ENCODE results near the gene SPOCK2. TPM values are rescaled to one million over a fixed set of nuclear protein-coding genes. Genes with fewer than 3 reads are reported as not detected.

Gene SPOCK2
- total and polyA plus RNA-seq, 2 of the 13 experiments (the other 11 are each of a cell fraction or from before 2014, with no cell fraction given): 8.6 to 30.6 TPM

DNA sequence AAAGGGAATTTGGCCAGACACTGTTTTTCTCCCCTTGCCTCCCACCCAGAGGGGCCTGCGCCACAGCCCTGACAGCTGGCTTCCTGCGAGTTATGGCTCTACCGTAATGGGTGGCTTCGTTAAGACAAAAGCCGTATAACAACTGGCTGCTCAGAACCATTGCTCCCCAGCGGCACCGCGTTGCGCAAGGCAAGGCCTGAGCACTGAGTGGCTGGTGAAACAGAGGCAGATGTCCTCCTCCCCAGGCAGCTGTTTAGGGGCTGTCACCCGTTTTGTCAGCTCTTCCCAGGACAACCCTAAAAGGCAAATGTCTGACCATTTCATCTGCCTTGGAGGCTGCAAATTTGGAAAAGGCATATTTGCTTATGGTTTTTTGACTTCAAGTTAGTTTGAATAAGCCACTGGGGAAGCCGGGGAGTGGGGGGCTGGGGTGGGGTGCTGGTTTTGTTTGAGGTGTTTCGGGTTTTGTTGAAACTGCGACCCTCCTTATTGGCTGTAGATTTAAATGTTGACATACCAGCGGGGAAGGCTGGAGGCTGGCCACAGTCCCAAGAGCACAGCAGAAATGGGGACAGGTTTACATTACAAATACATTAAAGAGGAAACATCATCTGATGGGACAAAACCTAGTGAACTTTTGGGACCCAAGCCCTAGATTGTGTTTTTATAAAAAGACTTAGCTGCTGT, 681 bp upstream of the SPOCK2 start:
- no peaks in the 10 kb centered on the region for H3K9me3 ChIP-seq (ENCODE audit: low read length)
- no TSS peak for BruUV-seq (replicated peaks)
- ChIA-PET CTCF (ENCODE audit: low intra/inter-chr PET ratio, low total read pairs) (no interaction called here), POLR2A (no interaction called here)
- H3K36me3 ChIP-seq (replicated peaks in 1 of 2; ENCODE audit: control insufficient read depth in 1 of 2, insufficient read depth in 2 of 2, low read length in 2 of 2): no peaks in the 10 kb centered on the region
- peaks cover 76% of the 10 kb centered on the region for H3K4me1 ChIP-seq (ENCODE audit: insufficient read depth, low read length)
- in situ Hi-C loops (cut with HindIII; ENCODE audit: extremely low pct_ligation_motif_present, low pct_unique_long_range_greater_than_20kb): loop anchor here (25.0 kb wide), 1 partner anchor 248 kb away; no protein-coding TSS in a partner anchor
- peak overlapping the region; percentile 51 to 70 (median 57) for H3K4me3 ChIP-seq (replicated peaks in 1 of 3; ENCODE audit: insufficient read depth in 1 of 3, low read depth in 2 of 3, low read length in 3 of 3)
- peak overlapping the region; percentile 15; the same call in 1 of the 2 replicates for H3K9ac ChIP-seq (ENCODE audit: insufficient read depth, low read depth, low read length)
- H4K20me1 ChIP-seq (ENCODE audit: insufficient read depth, low read length): no peaks in the 10 kb centered on the region
- H3K79me2 ChIP-seq (ENCODE audit: insufficient read depth, low read length): no peaks in the 10 kb centered on the region
- 3% methylated on average over 8 of the region's 14 CpGs for WGBS (ENCODE audit: low lambda C conversion rate)
- H3K27me3 ChIP-seq (ENCODE audit: control insufficient read depth in 1 of 2, insufficient read depth in 2 of 2, low read length in 2 of 2): peaks cover 0 to 25% of the 10 kb centered on the region in 2 experiments; a peak in 2 of 5 replicates
- intact Hi-C loops (cut with micrococcal nuclease; ENCODE audit: unreplicated experiment): no loop called here
- ATAC-seq (peak; percentile 49), DNase-seq (ENCODE audit: low spot score) (peak; percentile 42), FAIRE-seq (peak; percentile 42)
- H2AFZ ChIP-seq (ENCODE audit: low read length): peak overlapping the region; percentile 9
- H3K27ac ChIP-seq (ENCODE audit: extremely low read length, insufficient read depth, low read length): no peak overlapping the region
- H3K4me2 ChIP-seq (ENCODE audit: low read depth, low read length): peak overlapping the region; percentile 91
- TF ChIP-seq MBNL3 (CRISPR knock-in tag; conservative IDR thresholded peaks at IDR 0.05) (no peak), ZNF367 (CRISPR knock-in tag; IDR thresholded peaks at IDR 0.05; ENCODE audit: borderline replicate concordance) (no peak), ATAD3A (CRISPR knock-in tag; IDR thresholded peaks at IDR 0.05) (no peak), TARDBP (CRISPR knock-in tag; IDR thresholded peaks at IDR 0.05) (no peak), PLRG1 (conservative IDR thresholded peaks at IDR 0.05) (no peak), ZNF792 (CRISPR knock-in tag; IDR thresholded peaks at IDR 0.05) (no peak), ZFX (CRISPR knock-in tag; IDR thresholded peaks at IDR 0.05; ENCODE audit: low read depth) (peak; percentile 60; the same call in 1 of the 2 replicates), GZF1 (CRISPR knock-in tag; IDR thresholded peaks at IDR 0.05) (peak; percentile 94), GABPA (IDR thresholded peaks at IDR 0.05; ENCODE audit: low read depth, low read length) (no peak), GABPA (CRISPR knock-in tag; IDR thresholded peaks at IDR 0.05; ENCODE audit: low read depth) (no peak), MIER3 (CRISPR knock-in tag; IDR thresholded peaks at IDR 0.05; ENCODE audit: borderline replicate concordance) (0 out of 2 replicates have a peak, but pooled peaks have one; percentile 1), ZNF644 (CRISPR knock-in tag; IDR thresholded peaks at IDR 0.05; ENCODE audit: low read depth) (peak; percentile 67), GATAD2A (CRISPR knock-in tag; IDR thresholded peaks at IDR 0.05) (0 out of 2 replicates have a peak, but pooled peaks have one; percentile 36), CEBPB (IDR thresholded peaks at IDR 0.05; ENCODE audit: borderline replicate concordance, low read depth, low read length) (peak; percentile 97), NCOA5 (CRISPR knock-in tag; IDR thresholded peaks at IDR 0.05) (no peak), CEBPG (CRISPR knock-in tag; IDR thresholded peaks at IDR 0.05) (peak; percentile 98), SOX5 (CRISPR knock-in tag; IDR thresholded peaks at IDR 0.05; ENCODE audit: borderline replicate concordance) (0 out of 2 replicates have a peak, but pooled peaks have one; percentile 6), MZF1 (CRISPR knock-in tag; IDR thresholded peaks at IDR 0.05; ENCODE audit: borderline replicate concordance) (0 out of 2 replicates have a peak, but pooled peaks have one; percentile 38), TCF7L2 (IDR thresholded peaks at IDR 0.05; ENCODE audit: low read depth, low read length) (no peak)
- TF ChIP-seq, protein P1, sequence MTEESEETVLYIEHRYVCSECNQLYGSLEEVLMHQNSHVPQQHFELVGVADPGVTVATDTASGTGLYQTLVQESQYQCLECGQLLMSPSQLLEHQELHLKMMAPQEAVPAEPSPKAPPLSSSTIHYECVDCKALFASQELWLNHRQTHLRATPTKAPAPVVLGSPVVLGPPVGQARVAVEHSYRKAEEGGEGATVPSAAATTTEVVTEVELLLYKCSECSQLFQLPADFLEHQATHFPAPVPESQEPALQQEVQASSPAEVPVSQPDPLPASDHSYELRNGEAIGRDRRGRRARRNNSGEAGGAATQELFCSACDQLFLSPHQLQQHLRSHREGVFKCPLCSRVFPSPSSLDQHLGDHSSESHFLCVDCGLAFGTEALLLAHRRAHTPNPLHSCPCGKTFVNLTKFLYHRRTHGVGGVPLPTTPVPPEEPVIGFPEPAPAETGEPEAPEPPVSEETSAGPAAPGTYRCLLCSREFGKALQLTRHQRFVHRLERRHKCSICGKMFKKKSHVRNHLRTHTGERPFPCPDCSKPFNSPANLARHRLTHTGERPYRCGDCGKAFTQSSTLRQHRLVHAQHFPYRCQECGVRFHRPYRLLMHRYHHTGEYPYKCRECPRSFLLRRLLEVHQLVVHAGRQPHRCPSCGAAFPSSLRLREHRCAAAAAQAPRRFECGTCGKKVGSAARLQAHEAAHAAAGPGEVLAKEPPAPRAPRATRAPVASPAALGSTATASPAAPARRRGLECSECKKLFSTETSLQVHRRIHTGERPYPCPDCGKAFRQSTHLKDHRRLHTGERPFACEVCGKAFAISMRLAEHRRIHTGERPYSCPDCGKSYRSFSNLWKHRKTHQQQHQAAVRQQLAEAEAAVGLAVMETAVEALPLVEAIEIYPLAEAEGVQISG (CRISPR knock-in tag; IDR thresholded peaks at IDR 0.05): 0 out of 2 replicates have a peak, but pooled peaks have one; percentile 8
- TF ChIP-seq, protein P2, sequence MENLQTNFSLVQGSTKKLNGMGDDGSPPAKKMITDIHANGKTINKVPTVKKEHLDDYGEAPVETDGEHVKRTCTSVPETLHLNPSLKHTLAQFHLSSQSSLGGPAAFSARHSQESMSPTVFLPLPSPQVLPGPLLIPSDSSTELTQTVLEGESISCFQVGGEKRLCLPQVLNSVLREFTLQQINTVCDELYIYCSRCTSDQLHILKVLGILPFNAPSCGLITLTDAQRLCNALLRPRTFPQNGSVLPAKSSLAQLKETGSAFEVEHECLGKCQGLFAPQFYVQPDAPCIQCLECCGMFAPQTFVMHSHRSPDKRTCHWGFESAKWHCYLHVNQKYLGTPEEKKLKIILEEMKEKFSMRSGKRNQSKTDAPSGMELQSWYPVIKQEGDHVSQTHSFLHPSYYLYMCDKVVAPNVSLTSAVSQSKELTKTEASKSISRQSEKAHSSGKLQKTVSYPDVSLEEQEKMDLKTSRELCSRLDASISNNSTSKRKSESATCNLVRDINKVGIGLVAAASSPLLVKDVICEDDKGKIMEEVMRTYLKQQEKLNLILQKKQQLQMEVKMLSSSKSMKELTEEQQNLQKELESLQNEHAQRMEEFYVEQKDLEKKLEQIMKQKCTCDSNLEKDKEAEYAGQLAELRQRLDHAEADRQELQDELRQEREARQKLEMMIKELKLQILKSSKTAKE (CRISPR knock-in tag; IDR thresholded peaks at IDR 0.05; ENCODE audit: borderline replicate concordance): no peak

Measured in HepG2 (cell line).